WI38 (cell line): ENCODE measurements around the gene LAMA4.

Source experiments
- H3K4me3 ChIP-seq: 2 replicates; pipeline ENCODE4 v1.5.1; 2011; ENCODE audit warnings: low read depth, mild to moderate bottlenecking, control low read depth, low read length
- TF ChIP-seq, protein P1 (sequence below): IDR thresholded peaks from 2 replicates; pipeline ENCODE4 v1.5.1; 2012; ENCODE audit warnings: low read depth, mild to moderate bottlenecking, control low read depth, low read length

The LAMA4 gene

DNA sequence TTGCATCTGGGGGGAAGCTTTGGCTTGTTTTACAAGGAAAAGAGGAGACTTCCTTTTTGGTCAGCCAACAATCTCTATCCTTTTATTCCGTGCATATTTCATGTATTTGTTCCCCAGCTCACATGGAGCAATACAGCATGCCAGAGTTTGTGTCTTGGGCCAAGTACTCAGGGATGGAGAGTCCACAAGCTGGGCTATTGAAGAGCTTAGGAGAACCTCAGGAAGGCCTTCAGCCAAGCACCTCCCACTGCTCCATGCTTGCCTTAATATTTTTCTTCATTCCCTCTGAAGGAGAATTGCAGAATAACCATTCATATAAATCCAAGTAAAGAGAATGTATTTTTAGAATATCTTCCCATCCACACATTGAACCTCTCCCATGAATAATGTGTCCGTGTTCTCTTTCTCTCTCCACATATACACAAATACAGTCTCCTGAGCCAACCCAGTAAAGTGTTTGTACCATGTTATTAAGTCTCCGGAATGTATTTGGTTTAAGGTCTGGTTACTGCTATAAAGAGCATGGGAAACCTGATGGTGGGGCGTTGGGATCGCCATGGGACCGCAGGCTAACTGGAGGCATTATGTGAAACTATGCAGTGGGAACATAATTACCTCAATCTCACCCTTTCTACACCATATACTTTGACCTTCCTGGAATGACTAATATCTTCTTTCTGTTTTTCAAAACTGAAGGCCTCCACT lies 3.0 kb downstream of the LAMA4 start:
- H3K4me3 ChIP-seq = peak overlapping the region; percentile 89
- TF ChIP-seq, protein P1, sequence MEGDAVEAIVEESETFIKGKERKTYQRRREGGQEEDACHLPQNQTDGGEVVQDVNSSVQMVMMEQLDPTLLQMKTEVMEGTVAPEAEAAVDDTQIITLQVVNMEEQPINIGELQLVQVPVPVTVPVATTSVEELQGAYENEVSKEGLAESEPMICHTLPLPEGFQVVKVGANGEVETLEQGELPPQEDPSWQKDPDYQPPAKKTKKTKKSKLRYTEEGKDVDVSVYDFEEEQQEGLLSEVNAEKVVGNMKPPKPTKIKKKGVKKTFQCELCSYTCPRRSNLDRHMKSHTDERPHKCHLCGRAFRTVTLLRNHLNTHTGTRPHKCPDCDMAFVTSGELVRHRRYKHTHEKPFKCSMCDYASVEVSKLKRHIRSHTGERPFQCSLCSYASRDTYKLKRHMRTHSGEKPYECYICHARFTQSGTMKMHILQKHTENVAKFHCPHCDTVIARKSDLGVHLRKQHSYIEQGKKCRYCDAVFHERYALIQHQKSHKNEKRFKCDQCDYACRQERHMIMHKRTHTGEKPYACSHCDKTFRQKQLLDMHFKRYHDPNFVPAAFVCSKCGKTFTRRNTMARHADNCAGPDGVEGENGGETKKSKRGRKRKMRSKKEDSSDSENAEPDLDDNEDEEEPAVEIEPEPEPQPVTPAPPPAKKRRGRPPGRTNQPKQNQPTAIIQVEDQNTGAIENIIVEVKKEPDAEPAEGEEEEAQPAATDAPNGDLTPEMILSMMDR = no peak

DNA sequence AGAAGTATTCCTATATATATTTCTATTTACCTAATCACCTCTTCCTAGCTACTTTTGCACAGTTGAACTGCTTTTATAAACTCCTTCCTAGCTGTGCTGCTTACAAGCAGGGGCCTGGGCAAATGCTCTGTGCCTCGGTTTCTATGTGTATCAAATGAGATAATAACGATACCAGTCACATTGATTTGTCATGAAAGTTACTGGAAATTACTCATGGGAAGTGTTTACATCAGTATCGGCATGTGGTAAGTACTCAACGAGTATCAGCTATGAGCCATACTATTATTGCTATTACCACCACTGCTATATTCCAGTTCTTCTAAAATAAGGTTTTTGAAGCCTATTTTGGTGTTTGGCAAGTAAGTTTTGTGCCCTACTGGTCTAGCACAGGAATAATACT lies 4.9 kb downstream of the LAMA4 start:
- H3K4me3 ChIP-seq = no peak overlapping the region
- TF ChIP-seq, protein P1 = no peak

DNA sequence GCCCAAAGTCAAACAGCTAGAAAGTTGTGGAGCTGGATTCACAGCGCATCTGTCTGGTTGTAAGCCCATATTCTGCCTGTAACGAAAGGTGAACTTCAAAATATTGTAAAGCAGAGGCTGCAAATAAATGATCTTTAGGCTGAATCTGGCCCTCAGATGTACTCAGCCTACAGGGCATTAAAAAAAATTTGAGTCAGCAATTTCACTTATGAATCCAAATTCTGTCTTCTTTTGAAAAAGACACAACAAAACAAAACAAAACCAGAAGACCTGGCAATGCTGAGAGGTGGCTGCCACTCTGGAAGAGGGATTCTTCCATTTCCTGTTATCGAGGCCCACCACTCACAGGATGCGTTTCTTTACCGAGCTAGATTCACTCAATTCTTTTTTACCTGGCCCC lies 7.1 kb downstream of the LAMA4 start:
- TF ChIP-seq, protein P1 = no peak
- no peak overlapping the region for H3K4me3 ChIP-seq

DNA sequence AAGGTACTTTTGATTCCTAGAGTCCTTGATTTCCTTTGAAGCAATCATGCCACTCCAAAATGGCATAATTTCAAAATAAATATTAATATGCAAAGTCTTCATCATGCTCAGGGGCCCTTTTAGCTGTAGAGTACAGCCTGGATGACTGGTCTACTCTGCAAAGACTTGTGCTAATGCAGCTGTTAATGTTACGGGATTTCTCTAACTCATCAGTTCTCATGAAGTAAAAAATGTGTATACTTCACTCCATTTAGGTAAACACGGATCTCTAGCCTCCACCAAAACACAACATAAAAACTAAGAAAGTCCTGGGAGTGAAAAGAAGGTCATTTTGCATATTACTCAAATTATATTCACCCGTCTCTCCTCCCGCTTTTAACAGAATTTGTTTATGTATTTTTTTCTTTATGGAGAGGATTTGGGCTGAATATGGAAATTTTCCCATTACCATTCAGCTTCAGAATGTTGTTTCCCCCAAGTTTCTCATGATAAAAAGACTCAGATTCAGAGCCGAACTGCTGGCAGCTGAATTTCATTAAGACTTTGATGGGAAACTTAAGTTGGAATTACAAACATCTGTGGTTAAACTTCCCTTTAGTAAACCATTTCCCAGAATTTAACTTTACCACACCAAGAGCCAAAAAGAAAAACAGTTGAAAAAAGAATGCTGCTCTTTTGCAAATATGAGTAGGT lies 8.7 kb downstream of the LAMA4 start:
- no peak overlapping the region for H3K4me3 ChIP-seq

DNA sequence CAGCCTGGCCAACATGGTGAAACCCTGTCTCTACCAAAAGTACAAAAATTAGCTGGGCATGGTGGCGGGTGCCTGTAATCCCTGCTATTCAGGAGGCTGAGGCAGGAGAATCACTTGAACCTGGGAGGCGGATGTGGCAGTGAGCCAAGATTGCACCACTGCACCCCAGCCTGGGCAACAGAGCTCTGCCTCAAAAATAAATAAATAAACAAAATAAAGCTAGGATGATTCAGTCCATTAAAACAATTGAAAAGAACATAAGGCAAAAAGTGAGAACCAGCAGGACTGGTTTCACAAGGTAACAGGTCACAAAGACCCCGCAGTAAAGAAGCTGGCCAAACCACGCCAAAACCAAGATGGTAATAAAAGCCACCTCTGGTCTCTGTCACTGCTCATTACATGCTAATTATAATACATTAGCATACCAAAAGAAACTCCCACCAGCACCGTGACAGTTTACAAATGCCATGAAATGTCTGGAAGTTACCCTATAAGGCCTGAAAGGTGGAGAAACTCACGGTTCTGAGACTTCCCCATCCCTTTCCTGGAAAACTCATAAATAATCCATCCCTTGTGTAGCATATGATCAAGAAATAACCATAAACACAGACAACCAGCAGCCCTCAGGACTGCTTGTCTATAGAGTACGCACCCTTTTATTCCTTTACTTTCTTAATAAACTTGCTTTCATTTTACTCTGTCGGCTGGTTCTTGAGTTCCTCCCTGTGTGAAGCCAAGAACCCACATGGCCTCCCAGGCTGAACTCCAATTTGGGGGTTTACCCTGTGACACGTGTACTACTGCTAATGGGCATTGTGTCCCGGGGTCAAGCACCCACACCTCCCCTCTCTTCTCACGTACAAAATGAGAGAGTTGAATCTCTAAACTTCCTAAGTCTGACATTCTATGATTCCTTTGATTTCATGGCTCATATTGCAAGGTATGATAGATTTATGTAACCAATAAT lies 10.2 kb downstream of the LAMA4 start:
- H3K4me3 ChIP-seq = no peak overlapping the region
- TF ChIP-seq, protein P1 = no peak

More for the DNA sequence above, 8.7 kb downstream of the LAMA4 start:
- TF ChIP-seq, protein P1 = no peak

DNA sequence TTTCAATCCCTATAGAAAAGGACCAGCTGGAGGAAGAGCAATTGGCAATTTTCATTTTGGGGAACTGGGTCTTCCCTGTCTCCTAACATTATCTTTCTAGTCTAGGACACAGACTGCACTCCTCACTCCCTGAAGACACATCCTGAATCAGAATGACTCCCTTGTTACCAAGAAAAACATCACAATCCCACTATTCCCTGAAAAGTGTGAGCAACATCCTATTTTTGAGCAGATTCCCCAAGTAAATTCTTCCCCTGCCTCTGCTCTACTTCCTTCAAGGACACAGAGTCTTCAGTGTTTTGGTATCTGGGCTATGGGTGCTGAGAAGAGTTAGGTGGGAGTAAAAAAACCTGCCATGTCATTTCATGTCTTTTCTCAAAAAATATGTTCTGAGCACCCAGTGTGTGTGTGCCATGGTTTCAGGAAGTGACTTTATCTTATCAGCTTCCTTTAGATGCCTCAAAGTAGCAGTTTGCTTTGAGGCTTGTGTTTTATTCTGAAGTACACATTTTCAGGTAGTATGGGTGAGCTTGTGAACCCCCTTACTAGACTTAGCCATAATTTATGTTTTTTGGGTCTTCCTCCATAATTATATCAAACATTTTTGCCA lies 12.4 kb downstream of the LAMA4 start:
- TF ChIP-seq, protein P1 = no peak
- H3K4me3 ChIP-seq = no peak overlapping the region
